ENCODE measurements around the gene CPLX1. TPM values are rescaled to one million over a fixed set of nuclear protein-coding genes. Genes with fewer than 3 reads are reported as not detected.

Gene CPLX1
- total and polyA plus RNA-seq, 9 donors = 0.09 to 0.91 (median 0.27) TPM

GRCh38 chr4:856225-856901 lies 30.4 kb upstream of the CPLX1 start:
- Histone ChIP-seq H3K27ac (ENCODE audit: low read length) (no peak overlapping the region), H3K36me3 (ENCODE audit: control insufficient read depth, insufficient read depth, low read length) (peaks cover 67% of the 10 kb centered on the region), H3K27me3 (ENCODE audit: control insufficient read depth, insufficient read depth, low read length) (no peaks in the 10 kb centered on the region), H3K4me3 (ENCODE audit: low read length) (no peak overlapping the region), H3K4me1 (ENCODE audit: control insufficient read depth, insufficient read depth, low read length) (peaks cover 31% of the 10 kb centered on the region), H3K9me3 (replicated peaks; ENCODE audit: control insufficient read depth, low read depth, low read length) (no peaks in the 10 kb centered on the region)
- DNase-seq = no peak
- 72% methylated on average over 3 of the region's 3 CpGs for WGBS (ENCODE audit: insufficient coverage)

GRCh38 chr4:855880-856224 lies 29.9 kb upstream of the CPLX1 start:
- 0% methylated on average over 1 of the region's 1 CpG for WGBS (ENCODE audit: insufficient coverage)
- Histone ChIP-seq H3K36me3 (ENCODE audit: control insufficient read depth, insufficient read depth, low read length) (peaks cover 67% of the 10 kb centered on the region), H3K4me1 (ENCODE audit: control insufficient read depth, insufficient read depth, low read length) (peaks cover 31% of the 10 kb centered on the region)

GRCh38 chr4:854356-854755 lies 28.4 kb upstream of the CPLX1 start:
- no peaks in the 10 kb centered on the region for H3K9me3 ChIP-seq (replicated peaks; ENCODE audit: control insufficient read depth, low read depth, low read length)
- H3K36me3 ChIP-seq (ENCODE audit: control insufficient read depth, insufficient read depth, low read length) = peaks cover 67% of the 10 kb centered on the region
- no peak for DNase-seq
- no peak overlapping the region for H3K4me3 ChIP-seq (ENCODE audit: low read length)
- no peaks in the 10 kb centered on the region for H3K27me3 ChIP-seq (ENCODE audit: control insufficient read depth, insufficient read depth, low read length)
- WGBS (ENCODE audit: insufficient coverage) = 86% methylated on average over 11 of the region's 11 CpGs
- peaks cover 30% of the 10 kb centered on the region for H3K4me1 ChIP-seq (ENCODE audit: control insufficient read depth, insufficient read depth, low read length)
- no peak overlapping the region for H3K27ac ChIP-seq (ENCODE audit: low read length)

More at GRCh38 chr4:855880-856224, 29.9 kb upstream of the CPLX1 start:
- H3K9me3 ChIP-seq (replicated peaks; ENCODE audit: control insufficient read depth, low read depth, low read length) = no peaks in the 10 kb centered on the region
- no peak overlapping the region for H3K4me3 ChIP-seq (ENCODE audit: low read length)
- no peak overlapping the region for H3K27ac ChIP-seq (ENCODE audit: low read length)
- DNase-seq = no peak
- no peaks in the 10 kb centered on the region for H3K27me3 ChIP-seq (ENCODE audit: control insufficient read depth, insufficient read depth, low read length)

GRCh38 chr4:853416-853781 lies 27.5 kb upstream of the CPLX1 start:
- no peak for DNase-seq
- Histone ChIP-seq H3K27ac (ENCODE audit: low read length) (peak overlapping the region; percentile 47), H3K4me3 (ENCODE audit: low read length) (no peak overlapping the region), H3K4me1 (ENCODE audit: control insufficient read depth, insufficient read depth, low read length) (peaks cover 26% of the 10 kb centered on the region), H3K27me3 (ENCODE audit: control insufficient read depth, insufficient read depth, low read length) (no peaks in the 10 kb centered on the region), H3K9me3 (replicated peaks; ENCODE audit: control insufficient read depth, low read depth, low read length) (no peaks in the 10 kb centered on the region), H3K36me3 (ENCODE audit: control insufficient read depth, insufficient read depth, low read length) (peaks cover 60% of the 10 kb centered on the region)
- WGBS (ENCODE audit: insufficient coverage) = 92% methylated on average over 33 of the region's 33 CpGs

GRCh38 chr4:851701-852430 lies 25.9 kb upstream of the CPLX1 start:
- H3K4me1 ChIP-seq (ENCODE audit: control insufficient read depth, insufficient read depth, low read length) = peaks cover 16% of the 10 kb centered on the region
- H3K36me3 ChIP-seq (ENCODE audit: control insufficient read depth, insufficient read depth, low read length) = peaks cover 53% of the 10 kb centered on the region
- H3K27ac ChIP-seq (ENCODE audit: low read length) = no peak overlapping the region
- H3K27me3 ChIP-seq (ENCODE audit: control insufficient read depth, insufficient read depth, low read length) = no peaks in the 10 kb centered on the region
- no peaks in the 10 kb centered on the region for H3K9me3 ChIP-seq (replicated peaks; ENCODE audit: control insufficient read depth, low read depth, low read length)
- WGBS (ENCODE audit: insufficient coverage) = 90% methylated on average over 31 of the region's 33 CpGs
- DNase-seq = no peak
- H3K4me3 ChIP-seq (ENCODE audit: low read length) = no peak overlapping the region

- H3K4me3 ChIP-seq (ENCODE audit: low read length) = no peak overlapping the region
- peaks cover 48% of the 10 kb centered on the region for H3K36me3 ChIP-seq (ENCODE audit: control insufficient read depth, insufficient read depth, low read length)
- H3K4me1 ChIP-seq (ENCODE audit: control insufficient read depth, insufficient read depth, low read length) = peaks cover 20% of the 10 kb centered on the region
- H3K27me3 ChIP-seq (ENCODE audit: control insufficient read depth, insufficient read depth, low read length) = no peaks in the 10 kb centered on the region
- DNase-seq = no peak
- H3K27ac ChIP-seq (ENCODE audit: low read length) = no peak overlapping the region
- WGBS (ENCODE audit: insufficient coverage) = 89% methylated on average over 13 of the region's 18 CpGs
- H3K9me3 ChIP-seq (replicated peaks; ENCODE audit: control insufficient read depth, low read depth, low read length) = no peaks in the 10 kb centered on the region
These were observed 24.5 kb upstream of the CPLX1 start for GRCh38 chr4:850323-850945.

GRCh38 chr4:849478-850175 lies 23.7 kb upstream of the CPLX1 start:
- no peak overlapping the region for H3K27ac ChIP-seq (ENCODE audit: low read length)
- no peak overlapping the region for H3K4me3 ChIP-seq (ENCODE audit: low read length)
- peaks cover 41% of the 10 kb centered on the region for H3K36me3 ChIP-seq (ENCODE audit: control insufficient read depth, insufficient read depth, low read length)
- WGBS (ENCODE audit: insufficient coverage) = 93% methylated on average over 48 of the region's 50 CpGs
- no peaks in the 10 kb centered on the region for H3K9me3 ChIP-seq (replicated peaks; ENCODE audit: control insufficient read depth, low read depth, low read length)
- no peaks in the 10 kb centered on the region for H3K27me3 ChIP-seq (ENCODE audit: control insufficient read depth, insufficient read depth, low read length)
- no peak for DNase-seq
- H3K4me1 ChIP-seq (ENCODE audit: control insufficient read depth, insufficient read depth, low read length) = peaks cover 20% of the 10 kb centered on the region

GRCh38 chr4:848803-849477 lies 23.0 kb upstream of the CPLX1 start:
- DNase-seq = no peak
- WGBS (ENCODE audit: insufficient coverage) = 80% methylated on average over 24 of the region's 27 CpGs
- Histone ChIP-seq H3K4me3 (ENCODE audit: low read length) (no peak overlapping the region), H3K4me1 (ENCODE audit: control insufficient read depth, insufficient read depth, low read length) (peaks cover 20% of the 10 kb centered on the region), H3K9me3 (replicated peaks; ENCODE audit: control insufficient read depth, low read depth, low read length) (no peaks in the 10 kb centered on the region), H3K27me3 (ENCODE audit: control insufficient read depth, insufficient read depth, low read length) (no peaks in the 10 kb centered on the region), H3K36me3 (ENCODE audit: control insufficient read depth, insufficient read depth, low read length) (peaks cover 35% of the 10 kb centered on the region), H3K27ac (ENCODE audit: low read length) (no peak overlapping the region)

GRCh38 chr4:848307-848691 lies 22.4 kb upstream of the CPLX1 start:
- Histone ChIP-seq H3K9me3 (replicated peaks; ENCODE audit: control insufficient read depth, low read depth, low read length) (no peaks in the 10 kb centered on the region), H3K36me3 (ENCODE audit: control insufficient read depth, insufficient read depth, low read length) (peaks cover 35% of the 10 kb centered on the region), H3K4me3 (ENCODE audit: low read length) (no peak overlapping the region), H3K27ac (ENCODE audit: low read length) (no peak overlapping the region), H3K4me1 (ENCODE audit: control insufficient read depth, insufficient read depth, low read length) (peaks cover 20% of the 10 kb centered on the region), H3K27me3 (ENCODE audit: control insufficient read depth, insufficient read depth, low read length) (no peaks in the 10 kb centered on the region)
- no peak for DNase-seq
- WGBS (ENCODE audit: insufficient coverage) = 83% methylated on average over 9 of the region's 16 CpGs
